HG02852 (cell line): Measurements from ENCODE around the gene BTN2A1.
"Not testable (repeated sequence)": the region's sequence is repeated elsewhere in the genome, so short reads cannot be mapped to it uniquely, and the experiment has no call there.

Experiments used
- ATAC-seq: cut with Tn5 transposase; IDR thresholded peaks from one replicate; pipeline ENCODE4 v1.9.1; 2021; ENCODE audit warnings: mild to moderate bottlenecking, moderate library complexity; ENCODE audit not compliant: unreplicated experiment

BTN2A1 gene

DNA sequence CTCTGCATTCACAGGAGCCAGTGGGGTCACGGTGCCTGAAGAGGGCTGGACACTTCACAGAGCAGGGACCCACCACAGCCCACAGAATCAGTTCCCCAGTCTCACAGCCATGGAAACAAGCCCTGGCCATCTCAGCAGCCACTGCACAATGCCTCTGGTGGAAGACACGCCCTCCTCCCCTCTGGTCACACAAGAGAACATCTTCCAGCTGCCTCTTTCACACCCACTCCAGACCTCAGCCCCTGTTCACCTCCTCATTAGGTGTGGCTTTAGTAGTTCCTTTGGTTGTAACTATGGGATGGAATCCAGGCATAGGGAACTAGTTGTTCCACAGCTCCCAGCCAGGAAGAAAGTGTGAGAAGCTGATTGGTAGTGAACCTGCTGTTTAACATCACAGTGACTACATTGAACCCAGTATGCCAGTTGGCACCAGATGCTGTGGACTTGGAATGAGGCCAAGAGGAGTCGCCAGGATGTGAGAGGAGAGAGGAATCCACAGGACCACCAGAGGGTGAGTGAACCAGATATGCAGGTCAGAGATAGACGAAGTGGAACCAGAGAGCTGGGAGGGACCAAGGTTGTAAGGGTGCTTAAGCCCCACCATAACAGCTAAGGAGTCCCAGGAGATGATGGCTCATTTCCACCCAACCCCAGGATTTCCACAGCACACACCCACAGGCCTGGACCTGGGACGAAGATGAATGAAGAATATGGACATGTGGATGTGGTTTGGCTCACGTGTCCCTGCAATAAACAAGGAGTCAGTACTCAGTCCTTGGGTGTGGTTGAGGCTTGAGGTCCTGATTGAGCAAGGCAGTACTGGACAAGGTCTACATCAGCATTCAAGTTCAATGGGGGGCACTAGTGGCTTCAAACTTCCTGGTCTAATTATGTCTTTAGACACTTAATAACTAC lies 26.2 kb upstream of the BTN2A1 start:
- ATAC-seq: no peak

DNA sequence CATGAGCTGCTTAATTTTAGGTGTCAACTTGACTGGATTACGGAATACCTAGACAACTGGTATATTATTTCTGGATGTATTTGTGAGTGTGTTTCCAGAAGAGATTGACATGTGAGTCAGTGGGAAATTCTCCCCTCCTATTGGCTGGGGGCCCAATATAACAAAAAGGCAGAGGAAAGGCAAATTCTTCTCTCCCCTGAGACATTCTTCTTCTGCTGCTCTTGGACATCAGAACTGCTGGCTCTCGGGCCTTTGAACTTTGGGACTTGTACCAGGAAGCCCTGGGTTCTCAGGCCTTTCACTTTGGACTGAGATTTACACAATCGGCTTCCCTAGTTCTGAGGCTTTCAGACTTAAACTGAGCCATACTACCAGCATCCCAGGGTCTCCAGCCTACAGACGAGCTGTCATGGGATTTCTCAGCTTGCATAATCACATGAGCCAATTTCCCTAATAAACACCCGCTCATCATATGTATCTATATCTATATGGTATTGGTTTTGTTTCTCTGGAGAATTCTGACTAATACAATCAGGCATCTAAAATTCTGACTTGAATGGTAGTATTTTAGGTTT lies 25.0 kb upstream of the BTN2A1 start:
- ATAC-seq: no peak

DNA sequence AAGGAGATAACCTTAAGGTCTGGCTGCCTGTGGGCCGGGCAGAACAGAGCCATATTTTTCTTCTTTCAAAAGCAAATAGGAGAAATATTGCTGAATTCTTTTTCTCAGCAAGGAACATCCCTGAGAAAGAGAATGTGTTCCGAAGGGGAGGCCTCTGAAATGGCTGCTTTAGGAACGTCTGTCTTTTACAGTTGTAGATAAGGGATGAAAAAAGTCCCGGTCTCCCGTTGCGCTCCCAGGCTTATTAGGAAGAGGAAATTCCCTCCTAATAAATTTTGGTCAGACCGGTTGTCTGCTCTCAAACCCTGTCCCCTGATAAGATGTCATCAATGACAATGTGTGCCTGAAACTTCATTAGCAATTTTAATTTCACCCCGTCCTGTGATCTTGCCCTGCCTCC lies 24.1 kb upstream of the BTN2A1 start:
- not testable (repeated sequence) for ATAC-seq

DNA sequence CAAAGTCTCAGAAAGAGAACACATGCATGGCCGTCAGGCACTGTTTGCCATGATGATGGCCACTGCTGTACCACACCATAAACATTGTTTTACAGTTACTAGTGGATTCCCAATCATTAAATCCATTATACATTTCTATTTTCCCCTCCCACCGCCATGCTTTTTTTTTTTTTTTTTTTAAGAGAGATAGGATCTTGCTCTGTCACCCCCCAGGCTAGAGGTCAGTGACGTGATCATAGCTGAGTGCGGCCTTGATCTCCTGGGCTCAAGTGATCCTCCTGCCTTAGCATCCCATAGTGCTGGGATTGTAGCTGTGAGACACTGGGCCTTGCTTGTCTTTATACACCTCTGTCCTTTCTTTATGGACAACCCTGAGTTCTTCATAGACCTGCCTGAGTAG lies 21.7 kb upstream of the BTN2A1 start:
- ATAC-seq: no peak

DNA sequence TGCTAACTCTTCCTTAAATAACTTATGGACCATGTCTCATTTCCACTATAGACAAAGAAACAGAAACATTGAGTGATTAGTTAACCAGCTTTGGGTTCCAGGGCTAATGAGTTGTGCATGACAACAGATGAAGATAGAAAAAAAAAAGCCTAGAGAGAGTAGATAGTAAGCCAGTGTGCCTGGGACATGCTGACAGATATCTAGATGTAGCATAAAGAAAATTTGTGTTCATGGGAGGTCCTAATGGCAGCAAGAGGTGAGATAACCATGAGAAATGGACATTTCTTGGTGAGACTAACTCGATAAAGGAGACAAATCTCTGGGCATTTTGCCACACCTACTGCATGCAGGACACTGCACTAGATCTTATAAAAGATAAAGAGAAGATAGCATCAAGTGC lies 20.2 kb upstream of the BTN2A1 start:
- ATAC-seq: no peak

DNA sequence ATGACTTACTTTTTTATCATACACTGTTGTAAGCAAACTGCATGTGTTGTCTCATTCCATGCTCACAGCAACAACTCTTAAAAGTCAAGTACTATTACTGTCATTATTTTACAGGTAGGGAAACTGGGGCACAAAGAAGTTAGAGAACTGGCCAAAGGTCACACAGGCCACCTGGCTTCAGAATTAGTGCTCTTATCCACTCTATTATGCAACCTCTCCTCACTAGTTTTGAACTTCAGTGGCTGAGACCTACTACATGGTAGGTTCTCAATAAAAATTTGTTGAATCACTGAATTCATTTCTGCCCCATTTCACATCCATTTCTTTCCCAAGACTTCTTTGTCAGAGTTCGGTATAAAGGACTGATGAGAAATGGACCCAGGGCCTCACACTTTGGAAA lies 19.8 kb upstream of the BTN2A1 start:
- ATAC-seq: no peak

DNA sequence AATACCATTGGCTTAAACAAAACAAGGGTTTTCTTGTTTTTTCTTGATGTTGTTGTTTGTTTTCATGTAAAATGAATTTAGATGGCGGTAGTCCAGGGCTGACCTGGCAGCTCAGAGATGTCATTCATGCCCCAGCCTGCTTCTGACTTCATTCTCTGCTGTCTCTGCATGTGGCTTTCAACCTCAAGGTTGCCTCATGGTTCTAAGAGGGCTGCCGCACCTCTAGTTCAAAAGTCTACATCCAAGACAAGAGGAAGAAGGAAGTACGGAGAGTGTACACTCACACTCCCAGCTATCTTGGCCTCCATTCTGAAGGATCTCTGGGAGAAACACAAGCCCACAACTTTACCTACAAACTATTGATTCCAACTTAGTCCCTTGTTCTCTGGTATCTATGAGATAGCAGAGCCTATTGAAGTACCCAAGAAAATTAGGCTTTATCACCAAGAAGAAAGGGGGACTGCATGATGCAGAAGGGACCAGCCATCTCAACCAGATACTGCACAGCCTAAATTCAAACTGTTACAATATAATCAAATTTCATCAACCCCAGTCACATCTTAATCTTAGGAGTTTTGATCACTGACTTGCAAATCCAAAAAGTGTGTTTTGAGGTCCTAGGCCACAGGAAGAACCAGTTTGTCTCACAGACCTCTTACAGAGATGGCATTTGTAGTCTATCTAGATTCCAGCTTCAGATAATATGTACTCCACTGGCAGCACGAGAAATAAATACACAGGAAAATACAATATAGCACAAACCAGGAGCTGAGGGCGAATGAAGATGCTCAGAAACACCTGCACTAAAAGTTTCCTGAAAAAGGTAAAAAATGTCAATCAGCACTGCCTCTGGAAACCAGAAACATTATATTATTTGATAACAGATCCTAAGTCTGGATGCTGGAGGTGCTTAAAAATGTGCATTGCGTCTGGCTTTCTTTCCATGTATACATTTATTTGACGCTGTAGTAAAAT lies 18.3 kb upstream of the BTN2A1 start:
- no peak for ATAC-seq

DNA sequence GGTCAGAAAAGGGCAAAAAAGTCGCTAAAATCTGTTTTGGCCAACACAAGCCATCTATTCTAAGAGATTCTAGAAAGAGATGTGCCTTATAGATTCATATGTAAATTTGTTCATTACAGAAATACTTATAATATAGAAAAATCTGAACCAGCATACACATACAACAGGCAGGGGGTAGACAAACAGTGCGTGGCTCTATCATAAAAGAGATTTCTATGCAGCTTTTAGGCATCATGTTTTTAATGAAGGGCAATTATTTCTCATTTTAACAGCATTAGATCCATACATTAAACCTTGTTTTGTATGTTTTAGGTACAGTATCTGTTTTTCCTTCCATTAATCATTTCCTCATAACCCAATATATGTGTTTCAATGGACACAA lies 16.8 kb upstream of the BTN2A1 start:
- ATAC-seq: no peak

DNA sequence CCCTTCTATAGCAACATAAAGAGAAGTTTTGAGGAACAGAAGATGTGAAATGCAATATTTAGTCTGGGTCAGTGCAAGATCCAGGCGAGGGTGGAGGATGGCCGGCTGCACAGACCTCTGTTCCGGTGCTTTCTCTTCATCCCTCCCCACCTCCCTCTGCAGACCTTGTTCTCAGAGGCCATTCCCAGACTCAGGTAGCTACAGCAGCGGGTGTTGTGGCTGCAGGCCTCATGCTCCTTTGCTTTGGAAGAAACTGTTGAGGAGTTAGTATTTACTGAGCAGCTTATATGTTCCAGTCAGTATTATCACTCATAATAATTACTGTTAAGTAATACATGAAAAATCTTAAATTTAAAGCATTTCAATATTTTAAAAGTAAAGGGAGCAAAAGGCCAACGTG lies 15.8 kb upstream of the BTN2A1 start:
- no peak for ATAC-seq

DNA sequence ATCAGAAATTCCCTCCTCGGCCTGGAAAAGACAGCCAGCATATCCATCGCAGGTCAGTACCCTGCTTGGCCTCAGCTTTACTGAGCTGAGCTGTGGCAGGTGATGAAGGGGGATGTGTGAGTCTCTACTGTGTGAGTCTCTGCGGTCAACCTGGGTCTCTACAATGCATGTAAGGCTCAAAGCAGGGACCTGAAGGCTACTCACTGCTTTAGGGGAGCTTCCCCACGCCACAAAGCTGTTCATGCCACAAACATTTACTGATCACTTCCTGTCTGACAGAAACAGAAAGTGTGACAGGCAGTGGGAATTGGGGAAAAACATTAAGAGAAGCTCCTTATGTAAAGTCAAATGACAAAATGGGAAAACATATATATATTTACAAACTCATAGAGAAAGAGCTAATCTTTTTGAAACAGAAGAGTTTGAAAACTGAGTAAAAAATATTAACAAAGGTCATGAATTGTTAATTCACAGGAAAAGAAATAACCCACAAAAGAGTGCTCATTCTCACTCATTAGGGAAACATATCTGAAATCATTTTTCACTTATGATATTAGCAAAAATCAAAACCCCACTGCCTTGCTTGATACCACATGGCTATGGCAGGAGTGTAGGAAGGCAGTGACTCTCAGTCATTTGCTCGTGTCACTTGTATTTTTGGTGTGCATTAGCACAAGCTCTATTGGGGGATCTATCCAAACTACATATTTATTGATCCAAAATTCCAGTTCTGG lies 11.7 kb upstream of the BTN2A1 start:
- peak; percentile 91 for ATAC-seq

DNA sequence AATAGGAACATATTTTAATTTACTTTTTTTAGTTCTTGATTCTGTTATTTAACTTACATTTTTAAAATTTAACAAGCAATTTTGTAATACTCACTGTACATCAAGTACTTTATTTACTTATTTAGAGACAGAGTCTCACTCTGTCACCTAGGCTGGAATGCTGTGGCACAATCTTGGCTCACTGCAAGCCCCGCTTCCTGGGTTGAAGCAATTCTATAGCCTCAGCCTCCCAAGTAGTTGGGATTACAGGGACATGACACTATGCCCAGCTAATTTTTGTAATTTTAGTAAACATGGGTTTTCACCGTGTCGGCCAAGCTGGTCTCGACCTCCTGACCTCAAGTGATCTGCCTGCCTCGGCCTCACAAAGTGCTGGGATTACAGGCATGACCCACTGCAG lies 10.5 kb upstream of the BTN2A1 start:
- no peak for ATAC-seq

DNA sequence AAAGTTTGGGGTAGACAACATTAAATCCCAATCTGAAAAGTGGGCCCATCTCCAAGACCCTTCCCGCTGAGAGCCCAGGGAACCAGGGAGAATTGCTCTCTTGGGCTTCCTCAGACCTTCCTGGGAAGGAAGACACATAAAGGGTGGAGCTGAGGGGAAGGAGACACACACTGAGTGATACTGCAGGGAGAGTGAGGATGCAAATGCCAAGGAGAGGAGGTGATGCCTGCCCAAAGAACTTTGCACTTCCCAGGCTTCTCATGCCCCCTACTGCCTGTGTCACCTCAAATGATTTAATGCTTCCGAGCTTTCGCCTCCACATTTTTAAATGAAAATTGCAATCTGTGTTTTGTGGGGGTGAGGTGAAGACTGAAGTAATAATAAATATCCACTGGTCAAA lies 7.5 kb upstream of the BTN2A1 start:
- no peak for ATAC-seq

DNA sequence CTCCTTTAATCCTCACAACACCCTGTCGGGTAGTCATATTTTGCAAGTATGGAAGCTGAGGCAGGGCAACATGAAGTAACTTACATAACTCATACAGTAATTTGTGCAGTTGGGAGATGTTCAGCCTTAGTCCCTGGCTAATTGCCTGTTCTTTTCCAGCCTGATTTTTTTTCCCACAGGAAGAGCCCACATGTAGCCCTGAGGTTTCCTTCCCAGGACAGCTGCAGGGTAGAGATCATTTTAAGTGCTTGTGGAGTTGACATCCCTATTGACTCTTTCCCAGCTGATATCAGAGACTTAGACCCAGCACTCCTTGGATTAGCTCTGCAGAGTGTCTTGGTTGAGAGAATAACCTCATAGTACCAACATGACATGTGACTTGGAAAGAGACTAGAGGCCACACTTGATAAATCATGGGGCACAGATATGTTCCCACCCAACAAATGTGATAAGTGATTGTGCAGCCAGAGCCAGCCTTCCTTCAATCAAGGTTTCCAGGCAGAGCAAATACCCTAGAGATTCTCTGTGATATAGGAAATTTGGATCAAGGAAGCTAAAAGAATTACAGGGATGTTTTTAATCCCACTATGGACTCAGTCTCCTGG lies 5.0 kb upstream of the BTN2A1 start:
- no peak for ATAC-seq

DNA sequence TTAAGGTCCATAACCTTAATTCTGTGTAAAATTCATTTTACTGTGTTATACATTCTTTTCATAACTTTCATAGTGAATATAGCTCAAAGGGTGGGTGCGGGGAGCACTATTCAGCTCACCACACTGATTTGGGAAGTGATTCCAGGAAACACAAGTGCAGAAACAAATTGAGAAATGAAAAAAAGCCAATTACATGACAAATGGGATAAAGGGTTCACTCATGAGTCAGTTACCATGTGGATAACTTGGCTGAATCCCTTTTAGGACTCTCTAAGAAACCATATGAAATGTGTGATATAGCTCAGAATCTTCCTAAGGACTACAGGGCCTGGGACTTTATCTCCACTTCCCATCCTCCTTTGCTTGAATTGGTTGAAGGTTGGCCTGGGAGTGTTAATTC lies 3.1 kb upstream of the BTN2A1 start:
- no peak for ATAC-seq

DNA sequence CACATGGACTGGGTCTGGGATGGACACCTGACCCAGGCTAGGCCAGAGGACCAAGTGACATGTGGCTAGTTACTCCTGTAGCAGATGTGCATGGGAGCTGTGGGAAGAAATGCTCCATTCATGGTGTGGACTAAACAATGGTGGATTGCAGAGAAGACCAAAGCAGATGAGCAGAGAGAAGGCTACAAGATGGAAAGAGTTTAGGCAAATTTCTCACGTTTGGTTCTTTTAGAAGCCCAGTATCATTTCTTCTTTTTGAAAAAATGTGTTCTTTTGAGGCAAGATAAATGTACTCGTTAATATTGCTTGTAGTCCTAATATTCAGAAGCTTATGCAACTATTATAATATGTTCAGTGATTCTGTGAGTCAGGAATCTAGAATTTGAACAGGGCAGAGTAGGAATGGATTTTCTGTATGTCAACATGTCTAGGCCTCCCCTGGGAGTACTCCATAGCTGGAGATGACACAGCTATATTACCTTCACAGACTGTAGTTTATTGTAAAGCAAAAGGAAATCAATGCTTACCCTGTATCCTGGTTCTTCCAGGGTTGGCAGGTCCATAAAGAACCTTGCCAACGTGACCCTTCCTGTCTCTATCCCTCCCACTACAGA lies 2.3 kb upstream of the BTN2A1 start:
- no peak for ATAC-seq

DNA sequence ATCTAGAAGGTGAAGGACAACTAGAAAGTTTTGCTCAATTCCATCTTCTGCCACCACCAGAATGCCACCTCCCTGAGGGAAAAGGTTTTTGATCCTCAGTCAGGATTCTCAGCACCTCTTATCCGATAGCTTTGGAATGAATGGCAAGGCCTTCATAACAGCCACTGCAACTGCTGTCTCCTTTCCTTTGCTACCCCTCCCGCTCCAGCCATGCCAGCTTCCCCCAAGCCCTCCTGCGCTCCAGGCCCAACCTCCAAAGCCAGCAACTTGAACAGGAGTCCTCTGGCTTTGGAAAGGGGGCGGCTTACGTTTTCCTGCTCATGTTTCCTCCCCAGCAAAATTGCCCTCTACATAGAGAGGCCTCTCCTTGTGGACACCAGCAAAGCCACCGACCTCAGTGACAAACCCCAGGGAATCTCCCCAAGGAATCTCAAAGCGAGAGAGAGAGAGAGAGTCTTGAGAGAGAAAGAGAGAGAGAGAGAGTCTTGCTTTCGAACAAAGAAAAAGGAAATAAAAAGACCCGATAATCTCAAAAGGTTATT lies 420 bp upstream of the BTN2A1 start:
- ATAC-seq: peak; percentile 23

DNA sequence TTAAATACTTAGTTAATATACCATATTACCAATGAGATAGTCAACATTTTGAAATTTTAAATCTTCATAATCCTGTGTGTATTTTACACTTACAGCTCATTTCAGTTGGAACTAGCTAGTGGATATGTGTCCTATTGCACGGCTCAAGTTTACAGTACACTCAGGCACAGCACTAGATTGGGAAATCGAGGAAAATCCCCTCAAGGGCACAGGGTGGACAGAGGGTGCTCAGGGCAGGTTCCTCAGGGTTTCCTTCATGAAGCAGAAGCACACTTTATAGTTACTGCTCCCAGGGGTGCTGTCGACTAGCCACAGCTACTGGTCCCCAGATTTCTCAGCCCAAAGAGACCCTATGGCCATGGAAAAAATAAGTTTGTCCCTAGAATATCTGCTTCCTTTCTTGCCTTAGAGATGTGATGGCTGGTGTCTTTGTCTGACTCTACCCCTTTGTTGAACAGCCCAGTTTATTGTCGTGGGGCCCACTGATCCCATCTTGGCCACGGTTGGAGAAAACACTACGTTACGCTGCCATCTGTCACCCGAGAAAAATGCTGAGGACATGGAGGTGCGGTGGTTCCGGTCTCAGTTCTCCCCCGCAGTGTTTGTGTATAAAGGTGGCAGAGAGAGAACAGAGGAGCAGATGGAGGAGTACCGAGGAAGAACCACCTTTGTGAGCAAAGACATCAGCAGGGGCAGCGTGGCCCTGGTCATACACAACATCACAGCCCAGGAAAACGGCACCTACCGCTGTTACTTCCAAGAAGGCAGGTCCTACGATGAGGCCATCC lies 1.5 kb downstream of the BTN2A1 start:
- ATAC-seq: no peak

DNA sequence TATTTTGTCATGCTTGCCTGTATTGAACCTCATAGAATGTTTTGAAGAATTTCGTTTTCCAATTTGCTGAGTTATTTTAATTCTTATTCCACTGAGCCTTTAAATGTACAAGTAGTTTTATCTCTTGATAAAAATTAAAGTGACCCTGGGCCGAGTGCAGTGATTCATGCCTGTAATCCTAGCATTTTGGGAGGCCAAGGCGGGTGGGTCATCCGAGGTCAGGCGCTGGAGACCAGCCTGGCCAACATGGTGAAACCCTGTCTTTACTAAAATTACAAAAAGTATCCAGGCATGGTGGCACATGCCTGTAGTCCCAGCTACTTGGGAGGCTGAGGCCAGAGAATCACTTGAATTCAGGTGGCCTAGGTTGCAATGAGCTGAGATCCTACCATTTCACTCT lies 3.6 kb downstream of the BTN2A1 start:
- ATAC-seq: not testable (repeated sequence)

DNA sequence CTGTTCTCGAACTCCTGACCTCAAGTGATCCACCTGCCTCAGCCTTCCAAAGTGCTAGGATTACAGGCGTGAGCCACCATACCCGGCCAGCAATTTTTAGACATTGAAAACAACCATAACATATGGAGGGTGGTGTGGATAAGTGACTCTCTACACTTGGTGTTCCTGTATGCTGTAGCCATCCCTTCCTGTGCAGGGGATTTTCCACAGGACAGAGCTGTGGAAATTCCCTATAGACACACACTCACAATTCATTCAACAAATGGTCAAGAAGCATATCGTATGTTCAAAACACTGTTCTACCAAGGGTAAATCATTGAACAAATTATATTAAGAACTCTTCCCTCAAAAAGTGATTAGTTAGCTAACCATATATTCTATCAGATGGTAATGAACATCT lies 6.3 kb downstream of the BTN2A1 start:
- no peak for ATAC-seq
